Measurements from ENCODE around the gene ATG13.

Gene ATG13

DNA sequence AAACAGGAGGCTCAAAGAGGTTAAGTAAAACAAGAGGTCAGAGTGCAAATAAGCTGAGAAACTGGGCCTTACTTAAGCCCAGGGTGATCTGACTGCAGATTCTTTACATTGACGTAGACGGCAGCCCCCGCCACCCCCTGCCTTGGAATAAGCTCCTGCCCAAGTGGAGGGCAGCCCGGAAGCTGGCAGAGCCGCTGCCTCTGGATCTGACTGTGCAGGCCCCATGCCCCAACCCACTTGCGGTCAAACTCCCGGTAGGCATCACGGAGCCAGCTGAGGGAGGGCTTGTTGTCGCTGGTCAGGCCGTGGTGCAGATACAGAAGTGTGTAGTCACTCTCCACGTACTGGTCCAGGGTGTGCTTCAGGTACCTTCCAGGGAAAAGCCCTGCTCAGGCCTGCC lies 64.5 kb downstream of the ATG13 start:
- in situ Hi-C loops (cut with MboI; ENCODE audit: low pct_unique_long_range_greater_than_20kb, low sequenced_read_pairs, unreplicated experiment): no loop called here

GRCh38 chr11:46682773-46683752 lies 65.7 kb downstream of the ATG13 start:
- TF ChIP-seq, protein P1, sequence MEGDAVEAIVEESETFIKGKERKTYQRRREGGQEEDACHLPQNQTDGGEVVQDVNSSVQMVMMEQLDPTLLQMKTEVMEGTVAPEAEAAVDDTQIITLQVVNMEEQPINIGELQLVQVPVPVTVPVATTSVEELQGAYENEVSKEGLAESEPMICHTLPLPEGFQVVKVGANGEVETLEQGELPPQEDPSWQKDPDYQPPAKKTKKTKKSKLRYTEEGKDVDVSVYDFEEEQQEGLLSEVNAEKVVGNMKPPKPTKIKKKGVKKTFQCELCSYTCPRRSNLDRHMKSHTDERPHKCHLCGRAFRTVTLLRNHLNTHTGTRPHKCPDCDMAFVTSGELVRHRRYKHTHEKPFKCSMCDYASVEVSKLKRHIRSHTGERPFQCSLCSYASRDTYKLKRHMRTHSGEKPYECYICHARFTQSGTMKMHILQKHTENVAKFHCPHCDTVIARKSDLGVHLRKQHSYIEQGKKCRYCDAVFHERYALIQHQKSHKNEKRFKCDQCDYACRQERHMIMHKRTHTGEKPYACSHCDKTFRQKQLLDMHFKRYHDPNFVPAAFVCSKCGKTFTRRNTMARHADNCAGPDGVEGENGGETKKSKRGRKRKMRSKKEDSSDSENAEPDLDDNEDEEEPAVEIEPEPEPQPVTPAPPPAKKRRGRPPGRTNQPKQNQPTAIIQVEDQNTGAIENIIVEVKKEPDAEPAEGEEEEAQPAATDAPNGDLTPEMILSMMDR (IDR thresholded peaks at IDR 0.05; ENCODE audit: extremely low read depth, insufficient read depth, missing control alignments): no peak
- in situ Hi-C loops (cut with MboI; ENCODE audit: low pct_unique_long_range_greater_than_20kb, low sequenced_read_pairs, unreplicated experiment): no loop called here
- no peak for DNase-seq (ENCODE audit: low spot score)

More for the DNA sequence above, 64.5 kb downstream of the ATG13 start:
- TF ChIP-seq, protein P1 (IDR thresholded peaks at IDR 0.05; ENCODE audit: extremely low read depth, insufficient read depth, missing control alignments): no peak
- DNase-seq (ENCODE audit: low spot score): no peak

GRCh38 chr11:46684367-46684766 lies 67.0 kb downstream of the ATG13 start:
- in situ Hi-C loops (cut with MboI; ENCODE audit: low pct_unique_long_range_greater_than_20kb, low sequenced_read_pairs, unreplicated experiment): no loop called here
- DNase-seq (ENCODE audit: low spot score): no peak
- TF ChIP-seq, protein P1 (IDR thresholded peaks at IDR 0.05; ENCODE audit: extremely low read depth, insufficient read depth, missing control alignments): no peak

- in situ Hi-C loops (cut with MboI; ENCODE audit: low pct_unique_long_range_greater_than_20kb, low sequenced_read_pairs, unreplicated experiment): no loop called here
- DNase-seq (ENCODE audit: low spot score): no peak
- TF ChIP-seq, protein P1 (IDR thresholded peaks at IDR 0.05; ENCODE audit: extremely low read depth, insufficient read depth, missing control alignments): no peak
Observed at GRCh38 chr11:46686886-46687795, 69.8 kb downstream of the ATG13 start.

DNA sequence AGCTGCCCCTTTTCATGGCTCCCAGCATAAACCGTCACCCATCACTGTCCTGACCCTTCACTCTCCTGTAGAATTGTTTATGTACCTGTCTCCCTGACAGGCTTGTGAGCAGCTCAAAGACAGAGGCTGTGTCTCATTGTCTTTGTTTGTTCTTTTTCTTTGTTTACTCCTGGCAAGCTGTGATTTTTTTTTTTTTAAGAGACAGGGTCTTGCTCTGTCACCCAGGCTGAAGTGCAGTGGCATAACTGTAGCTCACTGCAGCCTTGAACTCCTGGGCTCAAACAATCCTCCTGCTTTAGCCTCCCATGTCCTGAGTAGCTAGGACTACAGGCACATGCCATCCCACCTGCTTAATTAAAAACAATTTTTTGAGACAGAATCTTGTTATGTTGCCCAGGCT lies 73.3 kb downstream of the ATG13 start:
- TF ChIP-seq, protein P1 (IDR thresholded peaks at IDR 0.05; ENCODE audit: extremely low read depth, insufficient read depth, missing control alignments): no peak
- in situ Hi-C loops (cut with MboI; ENCODE audit: low pct_unique_long_range_greater_than_20kb, low sequenced_read_pairs, unreplicated experiment): no loop called here
- no peak for DNase-seq (ENCODE audit: low spot score)

- TF ChIP-seq, protein P1 (IDR thresholded peaks at IDR 0.05; ENCODE audit: extremely low read depth, insufficient read depth, missing control alignments): no peak
- in situ Hi-C loops (cut with MboI; ENCODE audit: low pct_unique_long_range_greater_than_20kb, low sequenced_read_pairs, unreplicated experiment): no loop called here
Observed at GRCh38 chr11:46692450-46692849, 75.1 kb downstream of the ATG13 start.

More at GRCh38 chr11:46692450-46692849, 75.1 kb downstream of the ATG13 start:
- no peak for DNase-seq (ENCODE audit: low spot score)
